Measurements from ENCODE around the gene PALD1. TPM values are rescaled to one million over a fixed set of nuclear protein-coding genes. Genes with fewer than 3 reads are reported as not detected.
"Not testable (repeated sequence)": the region's sequence is repeated elsewhere in the genome, so short reads cannot be mapped to it uniquely, and the experiment has no call there.

The PALD1 gene
- total RNA-seq, 1 donor from 2014 or later = 1.2 TPM

- Mint-ChIP-seq H3K4me3 (ENCODE audit: low read depth) (no peak overlapping the region), H3K9me3 (ENCODE audit: low read depth) (peaks cover 8% of the 10 kb centered on the region), H3K4me1 (ENCODE audit: low read depth) (no peaks in the 10 kb centered on the region), H3K27ac (no peak overlapping the region), H3K36me3 (ENCODE audit: insufficient read depth) (no peaks in the 10 kb centered on the region), H3K27me3 (no peaks in the 10 kb centered on the region)
- TF ChIP-seq CTCF (IDR thresholded peaks at IDR 0.05; ENCODE audit: unreplicated experiment) = no peak
- no peak for DNase-seq (ENCODE audit: low spot score, unreplicated experiment)
Observed at GRCh38 chr10:70613941-70614340, 135.4 kb downstream of the PALD1 start.

- not testable (repeated sequence) for H3K27ac Mint-ChIP-seq; H3K36me3 Mint-ChIP-seq (ENCODE audit: insufficient read depth); H3K4me3 Mint-ChIP-seq (ENCODE audit: low read depth); DNase-seq (ENCODE audit: low spot score, unreplicated experiment); H3K27me3 Mint-ChIP-seq; H3K4me1 Mint-ChIP-seq (ENCODE audit: low read depth)
- H3K9me3 Mint-ChIP-seq (ENCODE audit: low read depth) = peaks cover 11% of the 10 kb centered on the region
Observed at GRCh38 chr10:70614364-70614763, 135.8 kb downstream of the PALD1 start.

GRCh38 chr10:70615211-70615610 is 136.6 kb downstream of the PALD1 start:
- no peaks in the 10 kb centered on the region for H3K27me3 Mint-ChIP-seq
- H3K9me3 Mint-ChIP-seq (ENCODE audit: low read depth) = peaks cover 16% of the 10 kb centered on the region
- no peaks in the 10 kb centered on the region for H3K36me3 Mint-ChIP-seq (ENCODE audit: insufficient read depth)
- no peak for TF ChIP-seq CTCF (IDR thresholded peaks at IDR 0.05; ENCODE audit: unreplicated experiment)
- no peak overlapping the region for H3K4me3 Mint-ChIP-seq (ENCODE audit: low read depth)
- no peaks in the 10 kb centered on the region for H3K4me1 Mint-ChIP-seq (ENCODE audit: low read depth)
- no peak overlapping the region for H3K27ac Mint-ChIP-seq
- no peak for DNase-seq (ENCODE audit: low spot score, unreplicated experiment)

GRCh38 chr10:70615784-70616522 is 137.4 kb downstream of the PALD1 start:
- Mint-ChIP-seq H3K27ac (no peak overlapping the region), H3K36me3 (ENCODE audit: insufficient read depth) (no peaks in the 10 kb centered on the region), H3K9me3 (ENCODE audit: low read depth) (peaks cover 22% of the 10 kb centered on the region), H3K4me3 (ENCODE audit: low read depth) (no peak overlapping the region), H3K27me3 (no peaks in the 10 kb centered on the region), H3K4me1 (ENCODE audit: low read depth) (no peaks in the 10 kb centered on the region)
- DNase-seq (ENCODE audit: low spot score, unreplicated experiment) = no peak
- no peak for TF ChIP-seq CTCF (IDR thresholded peaks at IDR 0.05; ENCODE audit: unreplicated experiment)

- H3K4me3 Mint-ChIP-seq (ENCODE audit: low read depth) = no peak overlapping the region
- no peaks in the 10 kb centered on the region for H3K4me1 Mint-ChIP-seq (ENCODE audit: low read depth)
- H3K27ac Mint-ChIP-seq = no peak overlapping the region
- no peaks in the 10 kb centered on the region for H3K36me3 Mint-ChIP-seq (ENCODE audit: insufficient read depth)
- no peaks in the 10 kb centered on the region for H3K27me3 Mint-ChIP-seq
- peaks cover 22% of the 10 kb centered on the region for H3K9me3 Mint-ChIP-seq (ENCODE audit: low read depth)
- TF ChIP-seq CTCF (IDR thresholded peaks at IDR 0.05; ENCODE audit: unreplicated experiment) = no peak
- DNase-seq (ENCODE audit: low spot score, unreplicated experiment) = no peak
Observed at GRCh38 chr10:70616761-70617160, 138.2 kb downstream of the PALD1 start.

Other genes starting within 250 kb of the PALD1 start
- 119 and 128 TPM in 2 replicates for gene PPA1, start 245.3 kb upstream of the PALD1 start, total RNA-seq
- not detected in 2 replicates for gene NPFFR1, start 194.8 kb upstream of the PALD1 start, total RNA-seq
- gene LRRC20, start 96.1 kb upstream of the PALD1 start, total RNA-seq = 16.7 and 19.6 TPM in 2 replicates
- 99.6 and 101 TPM in 2 replicates for gene EIF4EBP2, start 74.6 kb upstream of the PALD1 start, total RNA-seq
- not detected in 2 replicates for gene NODAL, start 37.1 kb upstream of the PALD1 start, total RNA-seq
- not detected in 2 replicates for gene PRF1, start 124.0 kb downstream of the PALD1 start, total RNA-seq
- 0.05 TPM in 1 of 2 replicates, not detected in the other for gene ADAMTS14, start 193.7 kb downstream of the PALD1 start, total RNA-seq